Activated CD4-positive, alpha-beta T cell treated with anti-CD3 and anti-CD28 coated beads, Interleukin-2, amount 50 U/mL, for 4 hours (primary cell): ENCODE data around the gene GARIN1A.

Experiments
- DNase-seq, 2 experiments: peaks; one replicate each; pipeline ENCODE4 v3.0.0-alpha.2; 2020

Gene GARIN1A

DNA sequence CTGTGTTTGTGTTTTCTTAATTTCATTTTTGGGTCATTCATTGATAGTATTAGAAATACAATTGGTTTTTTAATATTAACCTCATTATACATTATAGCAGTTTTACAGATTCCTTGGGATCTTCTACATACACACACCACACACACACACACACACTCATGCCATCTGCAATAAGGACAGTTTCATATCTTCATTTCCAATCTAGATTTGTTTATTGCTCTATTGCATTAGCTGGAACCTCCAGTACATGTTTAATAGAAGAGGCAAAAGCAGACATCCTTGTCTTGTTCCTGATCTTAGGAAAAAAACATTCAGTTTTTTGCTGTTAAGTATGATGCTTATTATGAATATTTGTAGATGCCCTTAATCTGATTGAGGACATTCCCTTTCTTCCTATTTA, 49.3 kb downstream of the GARIN1A start:
- no peak for DNase-seq
